Stomach (tissue), 4 donors: ENCODE results near the gene CDK5RAP3.

ENCODE experiments used
- EP300 ChIP-seq: sonication (generic); formaldehyde crosslinking; IDR thresholded peaks from one replicate; pipeline ENCODE4 v1.6.1; 2017; ENCODE audit warnings: antibody characterized with exemption
- POLR2A ChIP-seq, 4 donors: fragments of 450-650 bp; IDR thresholded peaks; one replicate each; pipeline ENCODE4 v1.6.1; 2016; ENCODE audit warnings: antibody characterized with exemption in 4 of 4, control low read depth in 2 of 4, mild to moderate bottlenecking in 1 of 4, moderate library complexity in 1 of 4
- POLR2AphosphoS5 ChIP-seq, 3 donors: sonication (generic); formaldehyde crosslinking; IDR thresholded peaks; one replicate each; pipeline ENCODE4 v1.6.1; 2016; ENCODE audit warnings: antibody characterized with exemption in 3 of 3
- TF ChIP-seq, protein P1 (sequence below), 7 experiments: fragments of 450-650 bp in 4 of 7; fragments of 200-600 bp in 3 of 7; sonication (generic) in 3 of 7; IDR thresholded peaks; one replicate each; pipeline ENCODE4 v1.5.1; 2016 to 2019; ENCODE audit warnings: antibody characterized with exemption in 7 of 7, control low read depth in 2 of 7, mild to moderate bottlenecking in 1 of 7

DNA sequence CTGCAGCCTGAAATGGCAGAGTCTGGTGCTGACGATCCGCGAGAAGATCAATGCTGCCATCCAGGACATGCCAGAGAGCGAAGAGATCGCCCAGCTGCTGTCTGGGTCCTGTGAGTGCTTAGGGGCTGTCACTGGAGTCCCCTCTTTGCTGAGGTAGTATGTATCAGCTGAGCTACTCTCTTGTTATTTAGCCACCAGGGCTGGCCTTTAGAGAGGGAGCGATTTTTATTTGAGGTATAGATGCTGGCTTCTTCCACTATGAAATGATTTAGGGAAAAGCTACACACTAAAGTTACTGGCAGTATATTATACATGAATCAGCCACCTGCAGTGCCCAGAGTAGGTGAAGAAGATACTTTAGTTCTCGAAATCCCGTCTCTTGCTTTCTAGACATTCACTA is 2.6 kb downstream of the CDK5RAP3 start:
- TF ChIP-seq POLR2A (IDR thresholded peaks at IDR 0.05) (no peak), POLR2AphosphoS5 (IDR thresholded peaks at IDR 0.05) (no peak), EP300 (no peak)
- TF ChIP-seq, protein P1, sequence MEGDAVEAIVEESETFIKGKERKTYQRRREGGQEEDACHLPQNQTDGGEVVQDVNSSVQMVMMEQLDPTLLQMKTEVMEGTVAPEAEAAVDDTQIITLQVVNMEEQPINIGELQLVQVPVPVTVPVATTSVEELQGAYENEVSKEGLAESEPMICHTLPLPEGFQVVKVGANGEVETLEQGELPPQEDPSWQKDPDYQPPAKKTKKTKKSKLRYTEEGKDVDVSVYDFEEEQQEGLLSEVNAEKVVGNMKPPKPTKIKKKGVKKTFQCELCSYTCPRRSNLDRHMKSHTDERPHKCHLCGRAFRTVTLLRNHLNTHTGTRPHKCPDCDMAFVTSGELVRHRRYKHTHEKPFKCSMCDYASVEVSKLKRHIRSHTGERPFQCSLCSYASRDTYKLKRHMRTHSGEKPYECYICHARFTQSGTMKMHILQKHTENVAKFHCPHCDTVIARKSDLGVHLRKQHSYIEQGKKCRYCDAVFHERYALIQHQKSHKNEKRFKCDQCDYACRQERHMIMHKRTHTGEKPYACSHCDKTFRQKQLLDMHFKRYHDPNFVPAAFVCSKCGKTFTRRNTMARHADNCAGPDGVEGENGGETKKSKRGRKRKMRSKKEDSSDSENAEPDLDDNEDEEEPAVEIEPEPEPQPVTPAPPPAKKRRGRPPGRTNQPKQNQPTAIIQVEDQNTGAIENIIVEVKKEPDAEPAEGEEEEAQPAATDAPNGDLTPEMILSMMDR (IDR thresholded peaks at IDR 0.05), result no peak
